ENCODE results near the gene TAF13. TPM values are rescaled to one million over a fixed set of nuclear protein-coding genes. Genes with fewer than 3 reads are reported as not detected.
"Not testable (repeated sequence)": the region's sequence is repeated elsewhere in the genome, so short reads cannot be mapped to it uniquely, and the experiment has no call there.

The TAF13 gene
- total and polyA plus RNA-seq, 4 donors: 30.5 to 111 (median 56.0) TPM

DNA sequence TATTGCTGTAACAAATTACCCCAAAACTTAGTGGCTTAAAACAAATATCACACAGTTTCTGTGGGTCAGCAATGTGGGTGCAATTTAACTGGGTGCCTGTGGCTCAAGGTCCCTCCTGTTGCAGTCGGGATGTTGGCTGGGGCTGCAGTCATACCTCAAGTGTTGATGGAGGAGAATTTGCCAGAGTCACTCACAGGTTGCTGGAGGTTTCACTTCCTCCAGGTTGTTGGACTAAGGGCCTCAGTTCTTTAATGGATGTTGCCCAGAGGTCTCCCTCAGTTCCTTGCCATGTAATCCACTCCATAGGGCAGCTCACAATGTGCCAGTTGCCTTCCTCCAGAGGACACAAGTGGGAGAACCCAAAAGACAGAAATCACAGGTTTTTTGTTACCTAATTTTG lies 2.5 kb upstream of the TAF13 start:
- H3K36me3 ChIP-seq (ENCODE audit: control insufficient read depth in 1 of 2, insufficient read depth in 2 of 2, low read length in 1 of 2): no peaks in the 10 kb centered on the region
- ATAC-seq (ENCODE audit: low FRiP score) (no peak), DNase-seq (no peak)
- intact Hi-C loops (cut with DNase I): loop anchor here in 1 of 2 donors (5.0 kb wide), 1 partner anchor 36 kb away; the partner anchor contains the start of gene WDR47
- H3K4me3 ChIP-seq (ENCODE audit: low read length in 2 of 2): no peak overlapping the region
- 73 to 91% methylated on average over 1 of the region's 1 CpG for WGBS, 2 donors
- no peaks in the 10 kb centered on the region for H3K4me1 ChIP-seq (ENCODE audit: control insufficient read depth in 1 of 2, insufficient read depth in 2 of 2, low read length in 2 of 2)
- no peaks in the 10 kb centered on the region for H3K27me3 ChIP-seq (ENCODE audit: control insufficient read depth in 1 of 2, insufficient read depth in 2 of 2, low read length in 1 of 2)
- no peaks in the 10 kb centered on the region for H3K9me3 ChIP-seq (ENCODE audit: control insufficient read depth, low read length)
- H3K27ac ChIP-seq (ENCODE audit: low read depth in 1 of 2, low read length in 2 of 2): no peak overlapping the region

DNA sequence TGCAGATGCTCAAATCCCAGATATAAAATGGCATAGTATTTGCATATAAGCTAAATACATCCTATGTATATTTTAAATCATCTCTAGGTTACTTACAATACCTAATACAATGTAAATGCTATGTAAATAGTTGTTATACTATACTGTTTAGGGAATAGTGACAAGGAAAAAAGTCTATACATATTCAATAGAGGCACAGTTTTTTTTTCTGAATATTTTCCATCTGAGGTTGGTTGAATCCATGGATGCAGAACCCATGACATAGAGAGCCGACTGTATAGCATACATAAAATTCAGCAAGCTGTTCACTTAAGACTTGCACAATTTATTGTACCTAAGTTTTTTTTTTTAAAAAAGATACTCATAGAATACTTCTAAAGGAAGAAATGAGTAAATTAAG lies 6.5 kb downstream of the TAF13 start:
- no peaks in the 10 kb centered on the region for H3K4me1 ChIP-seq (ENCODE audit: control insufficient read depth in 1 of 2, insufficient read depth in 2 of 2, low read length in 2 of 2)
- H3K36me3 ChIP-seq (ENCODE audit: control insufficient read depth in 1 of 2, insufficient read depth in 2 of 2, low read length in 1 of 2): no peaks in the 10 kb centered on the region
- no peak overlapping the region for H3K4me3 ChIP-seq (ENCODE audit: low read length in 2 of 2)
- no peak overlapping the region for H3K27ac ChIP-seq (ENCODE audit: low read depth in 1 of 2, low read length in 2 of 2)
- ATAC-seq (ENCODE audit: low FRiP score) (no peak), DNase-seq (no peak)
- H3K9me3 ChIP-seq (ENCODE audit: control insufficient read depth, low read length): no peaks in the 10 kb centered on the region
- intact Hi-C loops (cut with DNase I): no loop called here
- 71 to 77% methylated on average over 1 of the region's 1 CpG for WGBS, 2 donors
- H3K27me3 ChIP-seq (ENCODE audit: control insufficient read depth in 1 of 2, insufficient read depth in 2 of 2, low read length in 1 of 2): no peaks in the 10 kb centered on the region

DNA sequence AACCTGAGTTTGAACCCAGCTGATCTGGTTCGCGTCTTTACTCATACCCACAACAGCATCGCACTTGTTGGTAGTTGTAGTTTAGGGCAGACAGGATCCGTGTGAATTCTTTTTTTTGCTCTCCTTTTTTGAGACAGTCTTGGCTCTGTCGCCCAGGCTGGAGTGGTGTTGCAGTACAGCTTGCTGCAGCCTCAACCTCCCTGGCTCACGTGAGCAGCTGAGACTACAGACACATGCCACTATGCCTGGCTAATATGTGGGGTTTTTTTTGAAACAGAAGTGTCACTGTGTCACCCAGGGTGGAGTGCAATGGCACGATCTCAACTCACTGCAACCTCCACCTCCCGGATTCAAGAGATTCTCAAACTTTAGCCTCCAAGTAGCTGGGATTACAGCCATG lies 7.9 kb downstream of the TAF13 start:
- 65 to 73% methylated on average over 8 of the region's 8 CpGs for WGBS, 2 donors
- no peaks in the 10 kb centered on the region for H3K9me3 ChIP-seq (ENCODE audit: control insufficient read depth, low read length)
- H3K36me3 ChIP-seq (ENCODE audit: control insufficient read depth in 1 of 2, insufficient read depth in 2 of 2, low read length in 1 of 2): no peaks in the 10 kb centered on the region

DNA sequence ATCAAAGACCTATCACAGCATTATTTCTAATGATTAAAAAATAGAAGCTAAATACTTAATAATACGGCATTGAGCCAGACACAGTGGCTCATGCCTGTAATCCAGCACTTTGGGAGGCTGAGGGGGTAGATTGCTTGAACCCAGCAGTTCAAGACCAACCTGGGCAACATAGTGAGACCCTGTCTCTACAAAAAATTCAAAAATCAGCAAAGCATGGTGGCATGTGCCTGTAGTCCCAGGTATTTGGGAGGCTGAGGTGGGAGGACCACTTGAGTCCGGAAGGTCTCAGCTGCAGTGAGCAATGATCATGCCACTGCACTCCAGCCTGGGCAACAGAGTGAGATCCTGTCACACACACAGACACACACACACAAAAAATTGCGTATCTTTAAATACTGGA lies 10.7 kb downstream of the TAF13 start:
- Histone ChIP-seq H3K4me1 (ENCODE audit: control insufficient read depth in 1 of 2, insufficient read depth in 2 of 2, low read length in 2 of 2) (no peaks in the 10 kb centered on the region), H3K4me3 (ENCODE audit: low read length in 2 of 2) (no peak overlapping the region), H3K27me3 (ENCODE audit: control insufficient read depth in 1 of 2, insufficient read depth in 2 of 2, low read length in 1 of 2) (no peaks in the 10 kb centered on the region), H3K9me3 (ENCODE audit: control insufficient read depth, low read length) (no peaks in the 10 kb centered on the region), H3K36me3 (ENCODE audit: control insufficient read depth in 1 of 2, insufficient read depth in 2 of 2, low read length in 1 of 2) (no peaks in the 10 kb centered on the region), H3K27ac (ENCODE audit: low read depth in 1 of 2, low read length in 2 of 2) (no peak overlapping the region)
- intact Hi-C loops (cut with DNase I): no loop called here
- DNase-seq: no peak
- ATAC-seq (ENCODE audit: low FRiP score): no peak
- 82 to 93% methylated on average over 3 of the region's 3 CpGs for WGBS, 2 donors

More for the DNA sequence above, 7.9 kb downstream of the TAF13 start:
- H3K4me3 ChIP-seq (ENCODE audit: low read length in 2 of 2): no peak overlapping the region
- H3K4me1 ChIP-seq (ENCODE audit: control insufficient read depth in 1 of 2, insufficient read depth in 2 of 2, low read length in 2 of 2): no peaks in the 10 kb centered on the region
- H3K27ac ChIP-seq (ENCODE audit: low read depth in 1 of 2, low read length in 2 of 2): no peak overlapping the region
- intact Hi-C loops (cut with DNase I): no loop called here
- H3K27me3 ChIP-seq (ENCODE audit: control insufficient read depth in 1 of 2, insufficient read depth in 2 of 2, low read length in 1 of 2): no peaks in the 10 kb centered on the region
- DNase-seq (no peak), ATAC-seq (ENCODE audit: low FRiP score) (no peak)

DNA sequence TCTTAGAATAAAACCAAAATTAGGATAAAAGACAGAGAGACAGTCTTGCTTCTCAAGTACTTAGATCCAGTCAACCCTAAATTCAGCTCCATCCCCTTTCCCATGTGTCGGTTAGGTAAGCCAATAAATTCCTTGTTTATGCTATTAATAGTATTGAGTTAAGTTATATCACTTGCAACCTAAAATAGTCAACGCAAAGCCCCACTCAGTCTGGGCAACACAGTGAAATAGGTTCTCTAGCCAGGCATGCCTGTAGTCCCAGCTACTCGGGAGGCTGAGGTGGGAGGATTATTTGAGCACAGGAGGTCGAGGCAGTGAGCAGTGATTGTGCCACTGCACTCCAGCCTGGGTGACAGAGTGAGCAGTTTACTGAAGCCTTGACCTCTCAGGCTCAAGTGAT lies 14.6 kb downstream of the TAF13 start:
- intact Hi-C loops (cut with DNase I): no loop called here
- no peaks in the 10 kb centered on the region for H3K36me3 ChIP-seq (ENCODE audit: control insufficient read depth in 1 of 2, insufficient read depth in 2 of 2, low read length in 1 of 2)
- 20 to 29% methylated on average over 4 of the region's 4 CpGs for WGBS, 2 donors
- DNase-seq (no peak), ATAC-seq (ENCODE audit: low FRiP score) (no peak)
- H3K27me3 ChIP-seq (ENCODE audit: control insufficient read depth in 1 of 2, insufficient read depth in 2 of 2, low read length in 1 of 2): no peaks in the 10 kb centered on the region
- H3K9me3 ChIP-seq (ENCODE audit: control insufficient read depth, low read length): no peaks in the 10 kb centered on the region
- H3K27ac ChIP-seq (ENCODE audit: low read depth in 1 of 2, low read length in 2 of 2): no peak overlapping the region
- H3K4me3 ChIP-seq (ENCODE audit: low read length in 2 of 2): no peak overlapping the region
- no peaks in the 10 kb centered on the region for H3K4me1 ChIP-seq (ENCODE audit: control insufficient read depth in 1 of 2, insufficient read depth in 2 of 2, low read length in 2 of 2)

DNA sequence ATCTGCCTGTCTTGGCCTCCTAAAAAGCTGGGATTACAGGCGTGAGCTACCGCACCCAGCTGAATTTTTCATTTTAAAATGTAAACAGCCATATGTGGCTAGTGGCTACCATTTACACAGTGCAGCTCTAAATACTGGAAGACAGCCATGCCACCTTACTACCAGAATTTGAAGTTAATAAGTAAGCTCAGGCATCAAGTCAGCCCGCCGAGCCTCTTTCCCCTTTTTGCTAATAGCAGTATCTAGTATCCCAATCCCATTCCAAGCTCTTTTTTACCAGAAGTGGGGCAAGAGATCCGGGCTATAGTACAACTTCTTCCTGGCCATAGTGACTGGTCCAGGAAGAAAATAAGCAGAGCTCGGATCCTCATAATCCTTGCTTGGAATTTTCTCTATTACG lies 15.1 kb downstream of the TAF13 start:
- Histone ChIP-seq H3K4me1 (ENCODE audit: control insufficient read depth in 1 of 2, insufficient read depth in 2 of 2, low read length in 2 of 2) (no peaks in the 10 kb centered on the region), H3K4me3 (ENCODE audit: low read length in 2 of 2) (no peak overlapping the region), H3K27me3 (ENCODE audit: control insufficient read depth in 1 of 2, insufficient read depth in 2 of 2, low read length in 1 of 2) (no peaks in the 10 kb centered on the region), H3K9me3 (ENCODE audit: control insufficient read depth, low read length) (no peaks in the 10 kb centered on the region), H3K36me3 (ENCODE audit: control insufficient read depth in 1 of 2, insufficient read depth in 2 of 2, low read length in 1 of 2) (no peaks in the 10 kb centered on the region), H3K27ac (ENCODE audit: low read depth in 1 of 2, low read length in 2 of 2) (no peak overlapping the region)
- DNase-seq (no peak), ATAC-seq (ENCODE audit: low FRiP score) (no peak)
- WGBS, 2 donors: 84 to 86% methylated on average over 7 of the region's 7 CpGs
- intact Hi-C loops (cut with DNase I): no loop called here

DNA sequence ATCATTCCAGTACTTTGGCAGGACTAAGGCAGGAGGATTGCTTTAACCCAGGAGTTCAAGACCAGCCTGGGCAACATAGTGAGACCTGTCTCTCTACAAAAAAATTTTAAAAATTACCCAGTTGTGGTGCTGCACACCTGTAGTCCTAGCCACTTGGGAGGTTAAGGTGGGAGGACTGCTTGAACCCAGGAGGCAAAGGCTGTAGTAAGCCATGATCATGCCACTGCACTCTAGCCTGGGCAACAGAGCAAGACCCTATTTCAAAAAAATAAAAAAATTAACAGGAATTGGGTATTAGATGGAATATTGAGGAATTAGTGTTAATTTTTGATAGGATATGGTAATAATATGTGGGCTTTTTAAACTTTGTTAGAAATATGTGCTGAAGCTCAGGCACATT lies 16.8 kb downstream of the TAF13 start:
- ATAC-seq (ENCODE audit: low FRiP score) (no peak), DNase-seq (no peak)
- no peak overlapping the region for H3K4me3 ChIP-seq (ENCODE audit: low read length in 2 of 2)
- intact Hi-C loops (cut with DNase I): no loop called here
- H3K9me3 ChIP-seq (ENCODE audit: control insufficient read depth, low read length): no peaks in the 10 kb centered on the region
- H3K36me3 ChIP-seq (ENCODE audit: control insufficient read depth in 1 of 2, insufficient read depth in 2 of 2, low read length in 1 of 2): no peaks in the 10 kb centered on the region
- H3K27ac ChIP-seq (ENCODE audit: low read depth in 1 of 2, low read length in 2 of 2): no peak overlapping the region
- no peaks in the 10 kb centered on the region for H3K27me3 ChIP-seq (ENCODE audit: control insufficient read depth in 1 of 2, insufficient read depth in 2 of 2, low read length in 1 of 2)
- no peaks in the 10 kb centered on the region for H3K4me1 ChIP-seq (ENCODE audit: control insufficient read depth in 1 of 2, insufficient read depth in 2 of 2, low read length in 2 of 2)

DNA sequence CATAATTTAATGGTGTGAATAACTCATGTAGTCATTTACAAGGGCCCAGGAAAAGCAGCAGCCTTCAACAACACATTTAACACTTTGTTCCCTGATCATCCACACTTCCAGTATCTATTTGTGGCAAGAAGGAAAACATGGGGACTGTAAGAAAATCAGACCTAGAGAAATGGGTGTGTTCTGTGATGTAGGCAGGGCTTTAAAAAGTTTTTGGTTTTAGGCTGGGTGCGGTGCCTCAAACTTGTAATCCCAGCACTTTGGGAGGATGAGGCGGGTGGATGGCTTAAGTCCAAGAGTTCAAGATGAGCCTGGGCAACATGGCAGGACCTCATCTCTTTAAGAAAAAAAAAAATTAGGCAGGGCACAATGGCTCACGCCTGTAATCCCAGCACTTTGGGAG lies 19.7 kb downstream of the TAF13 start:
- 86 to 90% methylated on average over 3 of the region's 3 CpGs for WGBS, 2 donors
- H3K27me3 ChIP-seq (ENCODE audit: control insufficient read depth in 1 of 2, insufficient read depth in 2 of 2, low read length in 1 of 2): no peaks in the 10 kb centered on the region
- DNase-seq: no peak
- H3K4me1 ChIP-seq (ENCODE audit: control insufficient read depth in 1 of 2, insufficient read depth in 2 of 2, low read length in 2 of 2): no peaks in the 10 kb centered on the region
- intact Hi-C loops (cut with DNase I): no loop called here
- H3K36me3 ChIP-seq (ENCODE audit: control insufficient read depth in 1 of 2, insufficient read depth in 2 of 2, low read length in 1 of 2): no peaks in the 10 kb centered on the region
- ATAC-seq (ENCODE audit: low FRiP score): no peak
- no peak overlapping the region for H3K27ac ChIP-seq (ENCODE audit: low read depth in 1 of 2, low read length in 2 of 2)
- H3K9me3 ChIP-seq (ENCODE audit: control insufficient read depth, low read length): no peaks in the 10 kb centered on the region
- H3K4me3 ChIP-seq (ENCODE audit: low read length in 2 of 2): no peak overlapping the region

DNA sequence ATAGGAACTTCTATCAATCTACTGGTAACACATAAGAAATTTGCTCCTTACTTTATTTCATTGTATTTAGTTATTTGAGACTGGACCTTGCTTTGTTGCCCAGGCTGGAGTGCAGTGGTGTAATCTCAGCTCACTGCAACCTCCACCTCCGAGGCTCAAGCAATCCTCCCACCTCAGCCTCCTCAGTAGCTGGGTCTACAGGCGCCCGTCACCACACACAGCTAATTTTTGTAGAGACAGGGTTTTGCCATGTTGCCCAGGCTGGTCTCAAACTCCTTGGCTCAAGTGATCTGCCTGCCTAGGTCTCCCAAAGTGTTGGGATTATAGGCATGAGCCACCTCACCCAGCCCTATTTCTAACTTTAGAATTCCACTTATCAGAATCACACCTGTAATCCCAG lies 23.7 kb downstream of the TAF13 start:
- ATAC-seq (ENCODE audit: low FRiP score); H3K4me3 ChIP-seq (ENCODE audit: low read length in 2 of 2); H3K27me3 ChIP-seq (ENCODE audit: control insufficient read depth in 1 of 2, insufficient read depth in 2 of 2, low read length in 1 of 2); H3K36me3 ChIP-seq (ENCODE audit: control insufficient read depth in 1 of 2, insufficient read depth in 2 of 2, low read length in 1 of 2); DNase-seq; H3K27ac ChIP-seq (ENCODE audit: low read depth in 1 of 2, low read length in 2 of 2); intact Hi-C loops (cut with DNase I); H3K9me3 ChIP-seq (ENCODE audit: control insufficient read depth, low read length); H3K4me1 ChIP-seq (ENCODE audit: control insufficient read depth in 1 of 2, insufficient read depth in 2 of 2, low read length in 2 of 2): not testable (repeated sequence)
- 92% methylated on average over 3 of the region's 3 CpGs for WGBS, 2 donors

All from aorta (tissue), 5 donors.